Endothelial cell of umbilical vein (primary cell): ENCODE measurements around the gene FPGS. TPM values are rescaled to one million over a fixed set of nuclear protein-coding genes. Genes with fewer than 3 reads are reported as not detected.
"Not testable (repeated sequence)": the region's sequence is repeated elsewhere in the genome, so short reads cannot be mapped to it uniquely, and the experiment has no call there.

ENCODE experiments used
- BruUV-seq: library from RNA; stranded (reverse); fragments of 400-500 nt; replicated peaks from 2 replicates; lab custom pipeline; 2021; lab: Mats Ljungman, UMichigan
- CTCF ChIA-PET: fragments of 300-600, 350-600 bp; sonication (Branson Sonifier 250); formaldehyde crosslinking; loops from one replicate; lab custom pipeline; 2021; ENCODE audit warnings: antibody characterized with exemption, inconsistent platforms; lab: Charles Lee
- POLR2A ChIA-PET: fragments of 300-600, 350-600 bp; sonication (Branson Sonifier 250); formaldehyde crosslinking; loops from one replicate; lab custom pipeline; 2021; ENCODE audit warnings: antibody characterized with exemption, inconsistent platforms; lab: Charles Lee
- DNase-seq: peaks from one replicate; pipeline ENCODE4 v3.0.0-alpha.2; 2011; ENCODE audit warnings: low read depth, low spot score
- FAIRE-seq: peaks from 2 replicates; lab custom pipeline; 2011; peaks lifted over from hg19 to GRCh38; lab: Jason Lieb, UNC
- H2AFZ ChIP-seq: 2 replicates; pipeline ENCODE4 v1.6.0; 2012; ENCODE audit warnings: low read depth, low read length, control low read depth, inconsistent platforms
- H3K27ac ChIP-seq: 2 replicates; pipeline ENCODE4 v1.5.1; 2011; ENCODE audit warnings: low read depth, mild to moderate bottlenecking, control low read depth, low read length, moderate library complexity; ENCODE audit not compliant: insufficient read depth
- H3K27me3 ChIP-seq, 2 experiments: 2 replicates each; pipeline versions ENCODE4 v1.6.0 to v1.6.1; 2011; ENCODE audit warnings: low read length in 2 of 2, mixed read lengths in 1 of 2; ENCODE audit not compliant: control insufficient read depth in 2 of 2, insufficient read depth in 2 of 2
- H3K36me3 ChIP-seq, 2 experiments: 2 replicates in 1 of 2; 3 replicates in 1 of 2; pipeline ENCODE4 v1.5.1; 2011; ENCODE audit warnings: low read length in 2 of 2, mild to moderate bottlenecking in 1 of 2, moderate library complexity in 1 of 2; ENCODE audit not compliant: control insufficient read depth in 2 of 2, insufficient read depth in 2 of 2; ENCODE audit errors: extremely low read depth in 1 of 2
- H3K4me1 ChIP-seq: 3 replicates; pipeline ENCODE4 v1.5.1; 2011; ENCODE audit warnings: mild to moderate bottlenecking, low read length; ENCODE audit not compliant: control insufficient read depth, insufficient read depth; ENCODE audit errors: extremely low read depth
- H3K4me2 ChIP-seq: 2 replicates; pipeline ENCODE4 v1.6.1; 2011; ENCODE audit warnings: low read length, control low read depth, mixed read lengths; ENCODE audit not compliant: insufficient read depth
- H3K4me3 ChIP-seq, 3 experiments: fragments of 200-600 bp in 1 of 3; sonication (generic), shearing (Covaris generic) in 1 of 3; replicated peaks in 1 of 3; 2 replicates each; pipeline ENCODE4 v1.5.1; 2011 to 2016; ENCODE audit warnings: control low read depth in 3 of 3, low read length in 3 of 3, mild to moderate bottlenecking in 2 of 3, inconsistent platforms in 1 of 3, low read depth in 1 of 3, moderate library complexity in 1 of 3; ENCODE audit not compliant: insufficient read depth in 1 of 3
- H3K79me2 ChIP-seq: 2 replicates; pipeline ENCODE4 v1.6.0; 2012; ENCODE audit warnings: low read length, inconsistent platforms; ENCODE audit not compliant: control insufficient read depth, insufficient read depth
- H3K9ac ChIP-seq: replicated peaks from 2 replicates; pipeline ENCODE3; 2011; ENCODE audit warnings: low read length, control low read depth; ENCODE audit not compliant: insufficient read depth; ENCODE audit errors: extremely low read depth
- H3K9me1 ChIP-seq: replicated peaks from 3 replicates; pipeline ENCODE4 v1.6.0; 2011; ENCODE audit warnings: mild to moderate bottlenecking, low read length; ENCODE audit not compliant: control insufficient read depth, insufficient read depth; ENCODE audit errors: extremely low read depth
- H3K9me3 ChIP-seq: replicated peaks from 2 replicates; pipeline ENCODE4 v1.5.1; 2012; ENCODE audit warnings: low read length, inconsistent platforms; ENCODE audit not compliant: control insufficient read depth, insufficient read depth
- H4K20me1 ChIP-seq: replicated peaks from 2 replicates; pipeline ENCODE3; 2011; ENCODE audit warnings: mild to moderate bottlenecking, low read length; ENCODE audit not compliant: control insufficient read depth, insufficient read depth; ENCODE audit errors: extremely low read depth
- FOS ChIP-seq: IDR thresholded peaks from 2 replicates; pipeline ENCODE4 v1.6.1; 2011; ENCODE audit warnings: mild to moderate bottlenecking, low read length, moderate library complexity, borderline replicate concordance; ENCODE audit not compliant: insufficient read depth
- JUN ChIP-seq: IDR thresholded peaks from 2 replicates; pipeline ENCODE4 v1.6.1; 2011; ENCODE audit warnings: borderline replicate concordance, low read depth; ENCODE audit not compliant: insufficient read length, insufficient read depth
- MYC ChIP-seq: IDR thresholded peaks from one replicate; pipeline ENCODE4 v1.6.1; 2011; ENCODE audit warnings: mild to moderate bottlenecking, low read depth, low read length
- POLR2AphosphoS5 ChIP-seq: IDR thresholded peaks from 2 replicates; pipeline ENCODE4 v1.6.1; 2012; ENCODE audit warnings: low read depth, mild to moderate bottlenecking, control low read depth, low read length, moderate library complexity; ENCODE audit not compliant: insufficient read depth
- dilution Hi-C: fragments of 300-500 bp; cut with MboI; formaldehyde crosslinking; loops from one replicate; pipeline ENCODE4 v1.15.0; 2019; ENCODE audit warnings: low sequenced_read_pairs; ENCODE audit not compliant: extremely low pct_ligation_motif_present
- intact Hi-C: fragments of 100-400 bp; cut with micrococcal nuclease; formaldehyde crosslinking; loops from one replicate; pipeline ENCODE4 v1.10.0; 2022
- polyA plus RNA-seq, 4 experiments: library from polyadenylated mRNA; depleted of rRNA in 3 of 4; stranded (reverse) in 3 of 4; unstranded in 1 of 4; fragments of >200 nt; gene quantifications; 2 replicates each; pipeline versions ENCODE4 v1.2.1 to v1.2.3, GENCODE V29; 2011 to 2012; ENCODE audit warnings: missing spikeins in 1 of 4
- total RNA-seq: library from RNA; stranded (reverse); gene quantifications from 2 replicates; pipeline ENCODE4 v1.2.3, GENCODE V29; 2021

FPGS gene
- total and polyA plus RNA-seq, 2 donors (not counting 3 experiments of a cell fraction or from before 2014, with no cell fraction given): 77.7 to 90.2 TPM

DNA sequence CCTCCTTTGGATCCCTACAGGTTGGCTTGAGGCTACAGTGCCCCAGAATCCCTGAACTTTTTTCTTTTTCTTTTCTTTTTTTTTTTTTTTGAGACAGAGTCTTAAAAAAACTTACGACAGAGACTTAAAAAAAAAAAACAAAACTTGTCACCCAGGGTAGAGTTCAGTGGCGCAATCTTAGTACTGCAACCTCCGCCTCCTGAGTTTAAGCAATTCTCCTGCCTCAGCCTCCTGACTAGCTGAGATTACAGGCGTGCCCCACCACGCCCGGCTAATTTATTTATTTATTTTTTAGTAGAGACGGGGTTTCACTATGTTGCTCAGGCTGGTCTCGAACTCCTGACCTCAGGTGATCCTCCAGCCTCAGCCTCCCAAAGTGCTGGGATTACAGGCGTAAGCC lies 21.8 kb upstream of the FPGS start:
- H3K9ac ChIP-seq, BruUV-seq, intact Hi-C loops, H3K27ac ChIP-seq, H3K36me3 ChIP-seq, DNase-seq, FAIRE-seq, H3K27me3 ChIP-seq, H3K9me1 ChIP-seq, POLR2A ChIA-PET, H4K20me1 ChIP-seq, H3K4me3 ChIP-seq, dilution Hi-C loops, H3K79me2 ChIP-seq, H2AFZ ChIP-seq, H3K9me3 ChIP-seq, H3K4me2 ChIP-seq: not testable (repeated sequence)
- CTCF ChIA-PET: interaction anchor here (1.5 to 8.8 kb wide), 2 partner anchors 15 to 46 kb away, joined by 6 to 167 read pairs; partner anchors contain the start of gene TOR2A
- peaks cover 34% of the 10 kb centered on the region for H3K4me1 ChIP-seq

- no peak for TF ChIP-seq JUN
- TF ChIP-seq MYC: no peak
- peak; percentile 25 for TF ChIP-seq POLR2AphosphoS5
- TF ChIP-seq FOS: no peak
- Histone ChIP-seq H3K4me2 (peak overlapping the region; percentile 2), H3K79me2 (peaks cover 9% of the 10 kb centered on the region), H3K9me3 (no peaks in the 10 kb centered on the region), H2AFZ (peak overlapping the region; percentile 30), H3K4me1 (peaks cover 34% of the 10 kb centered on the region), H3K36me3 (no peaks in the 10 kb centered on the region), H3K27ac (peak overlapping the region; percentile 46), H4K20me1 (no peaks in the 10 kb centered on the region), H3K4me3 (no peak overlapping the region), H3K9me1 (no peaks in the 10 kb centered on the region), H3K9ac (no peak overlapping the region), H3K27me3 (no peaks in the 10 kb centered on the region)
- DNase-seq: peak; percentile 46
- POLR2A ChIA-PET: interaction anchor here (2.7 kb wide), 1 partner anchor 11 kb away, joined by 24 read pairs; no protein-coding TSS in a partner anchor
- intact Hi-C loops (no loop called here), dilution Hi-C loops (no loop called here)
- no TSS peak for BruUV-seq
- CTCF ChIA-PET: interaction anchor here (4.8 to 8.8 kb wide), 2 partner anchors 15 to 47 kb away, joined by 46 to 167 read pairs; partner anchors contain the start of gene TOR2A
- peak; percentile 88 for FAIRE-seq
These were observed 20.9 kb upstream of the FPGS start for GRCh38 chr9:127781806-127782205.
